K562 (cell line): ENCODE measurements around the gene RRAGD. TPM values are rescaled to one million over a fixed set of nuclear protein-coding genes. Genes with fewer than 3 reads are reported as not detected.

ENCODE experiments used
- ARID3B ChIP-seq: fragments of 250-450 bp; sonication (Bioruptor Pico); IDR thresholded peaks from 2 replicates; pipeline ENCODE4 v1.4.0; 2020; ENCODE audit warnings: borderline replicate concordance
- CTBP1 ChIP-seq: fragments of 450-650 bp; IDR thresholded peaks from 2 replicates; pipeline ENCODE4 v1.6.1; 2016; ENCODE audit warnings: borderline replicate concordance
- IRF1 ChIP-seq: sonication (generic); formaldehyde crosslinking; IDR thresholded peaks from 2 replicates; pipeline ENCODE4 v1.8.0; 2022; ENCODE audit warnings: missing genetic modification reagents, mild to moderate bottlenecking, borderline replicate concordance
- MTA3 ChIP-seq: fragments of 450-650 bp; formaldehyde crosslinking; IDR thresholded peaks from 2 replicates; pipeline ENCODE4 v1.6.1; 2017; ENCODE audit warnings: mild to moderate bottlenecking, borderline replicate concordance
- PYGO2 ChIP-seq: fragments of 450-650 bp; IDR thresholded peaks from 2 replicates; pipeline ENCODE4 v1.6.1; 2016; ENCODE audit warnings: mild to moderate bottlenecking, missing genetic modification characterization, moderate library complexity, missing compliant biosample characterization
- SRF ChIP-seq, 2 experiments: fragments of 250-450, 450-650 bp in 1 of 2; sonication (Bioruptor Pico) in 1 of 2; sonication (generic) in 1 of 2; formaldehyde crosslinking; IDR thresholded peaks; 2 replicates each; pipeline versions ENCODE4 v1.5.0 to v1.5.1; 2020 to 2022; ENCODE audit warnings: mild to moderate bottlenecking in 1 of 2, missing genetic modification reagents in 1 of 2
- ZBTB43 ChIP-seq: sonication (generic); formaldehyde crosslinking; IDR thresholded peaks from 2 replicates; pipeline ENCODE4 v1.8.0; 2023; ENCODE audit warnings: mild to moderate bottlenecking, missing genetic modification reagents
- ZKSCAN3 ChIP-seq: fragments of 250-450 bp; sonication (Bioruptor Pico); IDR thresholded peaks from 2 replicates; pipeline ENCODE4 v1.4.0; 2020
- ZNF12 ChIP-seq: sonication (generic); formaldehyde crosslinking; IDR thresholded peaks from 2 replicates; pipeline ENCODE4 v1.4.0; 2020; ENCODE audit warnings: mild to moderate bottlenecking, missing genetic modification reagents
- ZNF212 ChIP-seq: fragments of 450-650 bp; formaldehyde crosslinking; IDR thresholded peaks from 2 replicates; pipeline ENCODE4 v1.4.0; 2020; ENCODE audit warnings: mild to moderate bottlenecking
- polyA plus RNA-seq, 8 experiments: library from polyadenylated mRNA; depleted of rRNA in 4 of 8; stranded (reverse) in 5 of 8; unstranded in 3 of 8; fragments of >200 nt; fragmentation: Nextera tagmentation in 2 of 8; fragmentation: Illumina TruSeq in 1 of 8; extraction: Ambion mirVana in 2 of 8; extraction: Trizol in 1 of 8; gene quantifications; 2 replicates each; pipeline versions ENCODE4 v1.2.1 to v1.2.3, GENCODE V29; 2011 to 2014; ENCODE audit warnings: inconsistent platforms in 1 of 8, missing spikeins in 1 of 8
- total RNA-seq, 7 experiments: library from RNA; depleted of rRNA in 6 of 7; stranded (reverse); fragments of >200 nt in 6 of 7; fragmentation: Illumina TruSeq in 2 of 7; extraction: Trizol in 2 of 7; gene quantifications; 2 replicates each; pipeline versions ENCODE4 v1.2.1 to v1.2.3, GENCODE V29; 2011 to 2021; ENCODE audit warnings: low replicate concordance in 1 of 7
- TF ChIP-seq, protein P1 (sequence below): IDR thresholded peaks from 2 replicates; pipeline ENCODE4 v1.6.1; 2011; ENCODE audit warnings: borderline replicate concordance, low read depth, mild to moderate bottlenecking, moderate library complexity, low read length; ENCODE audit not compliant: insufficient read depth, poor library complexity, severe bottlenecking
- TF ChIP-seq, protein P2 (sequence below): sonication (generic); formaldehyde crosslinking; IDR thresholded peaks from 2 replicates; pipeline ENCODE4 v1.8.1; 2022; ENCODE audit warnings: missing genetic modification reagents
- TF ChIP-seq, protein P3 (sequence below): fragments of 450-650 bp; IDR thresholded peaks from 2 replicates; pipeline ENCODE4 v1.6.1; 2017; ENCODE audit warnings: antibody characterized with exemption, mild to moderate bottlenecking

The RRAGD gene
- total and polyA plus RNA-seq, 9 of the 15 experiments (the other 6 are each of a cell fraction or from before 2014, with no cell fraction given), result 0.03 to 0.07 (median 0.04) TPM; not detected in 6

DNA sequence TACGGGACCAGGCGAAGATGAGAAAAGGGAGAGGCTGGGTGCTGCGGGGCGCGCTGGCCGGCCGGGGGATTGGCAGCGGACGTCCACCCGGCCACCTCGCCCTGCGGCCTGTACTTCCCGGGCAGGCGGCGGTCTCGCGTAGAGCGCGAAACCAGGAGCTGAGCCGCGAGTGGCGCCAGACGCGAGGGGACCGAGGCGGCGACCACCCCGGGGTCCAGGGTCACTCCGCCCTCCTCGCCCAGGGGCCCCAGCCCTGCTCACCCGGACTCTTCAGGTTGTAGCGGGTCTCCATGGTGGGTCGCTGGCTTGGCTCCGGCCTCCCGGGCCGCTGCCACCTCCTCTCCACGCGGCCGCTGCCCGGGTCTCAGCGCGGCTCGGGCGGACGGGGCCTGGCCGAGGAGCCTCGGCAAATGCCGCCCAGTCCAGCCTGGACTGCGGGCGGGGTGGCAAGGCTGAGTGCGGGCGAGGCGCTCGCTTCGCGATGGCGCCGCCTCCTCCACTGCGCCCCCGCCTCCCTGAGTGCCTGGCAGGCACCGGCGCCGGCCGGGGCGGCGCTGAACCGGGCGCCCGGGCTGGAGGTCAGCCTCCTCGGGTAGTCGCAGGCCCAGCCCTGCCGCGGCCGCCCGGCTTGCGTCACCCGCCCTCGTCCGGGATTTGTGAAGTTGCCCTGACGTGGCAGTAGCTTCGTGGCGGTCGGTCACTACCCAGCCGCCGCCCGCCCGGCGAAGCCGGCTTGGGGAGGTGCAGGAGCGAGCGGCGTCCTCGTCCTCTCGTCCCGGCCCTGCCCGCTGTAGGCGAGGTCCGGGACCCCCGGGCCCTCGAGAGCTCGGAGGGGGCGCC is 59.6 kb downstream of the RRAGD start, which contains the start of gene UBE2J1 (continued):
- no peak for TF ChIP-seq ARID3B (CRISPR knock-in tag)
- peak; percentile 67; the same call in 1 of the 2 replicates for TF ChIP-seq ZNF12
- TF ChIP-seq, protein P1, sequence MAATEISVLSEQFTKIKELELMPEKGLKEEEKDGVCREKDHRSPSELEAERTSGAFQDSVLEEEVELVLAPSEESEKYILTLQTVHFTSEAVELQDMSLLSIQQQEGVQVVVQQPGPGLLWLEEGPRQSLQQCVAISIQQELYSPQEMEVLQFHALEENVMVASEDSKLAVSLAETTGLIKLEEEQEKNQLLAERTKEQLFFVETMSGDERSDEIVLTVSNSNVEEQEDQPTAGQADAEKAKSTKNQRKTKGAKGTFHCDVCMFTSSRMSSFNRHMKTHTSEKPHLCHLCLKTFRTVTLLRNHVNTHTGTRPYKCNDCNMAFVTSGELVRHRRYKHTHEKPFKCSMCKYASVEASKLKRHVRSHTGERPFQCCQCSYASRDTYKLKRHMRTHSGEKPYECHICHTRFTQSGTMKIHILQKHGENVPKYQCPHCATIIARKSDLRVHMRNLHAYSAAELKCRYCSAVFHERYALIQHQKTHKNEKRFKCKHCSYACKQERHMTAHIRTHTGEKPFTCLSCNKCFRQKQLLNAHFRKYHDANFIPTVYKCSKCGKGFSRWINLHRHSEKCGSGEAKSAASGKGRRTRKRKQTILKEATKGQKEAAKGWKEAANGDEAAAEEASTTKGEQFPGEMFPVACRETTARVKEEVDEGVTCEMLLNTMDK, result peak; percentile 42
- no peak for TF ChIP-seq PYGO2 (tag)
- 0 out of 2 replicates have a peak, but pooled peaks have one; percentile 19 for TF ChIP-seq ZBTB43 (CRISPR knock-in tag)
- TF ChIP-seq MTA3, result peak; percentile 87
- no peak for TF ChIP-seq ZKSCAN3 (CRISPR knock-in tag)
- TF ChIP-seq IRF1 (CRISPR knock-in tag), result 0 out of 2 replicates have a peak, but pooled peaks have one; percentile 25
- peak; percentile 77 for TF ChIP-seq CTBP1
- no peak for TF ChIP-seq ZNF212 (CRISPR knock-in tag)
- no peak; a peak in 1 of 4 replicates for TF ChIP-seq SRF (CRISPR knock-in tag; IDR thresholded peaks at IDR 0.05)
- TF ChIP-seq, protein P2, sequence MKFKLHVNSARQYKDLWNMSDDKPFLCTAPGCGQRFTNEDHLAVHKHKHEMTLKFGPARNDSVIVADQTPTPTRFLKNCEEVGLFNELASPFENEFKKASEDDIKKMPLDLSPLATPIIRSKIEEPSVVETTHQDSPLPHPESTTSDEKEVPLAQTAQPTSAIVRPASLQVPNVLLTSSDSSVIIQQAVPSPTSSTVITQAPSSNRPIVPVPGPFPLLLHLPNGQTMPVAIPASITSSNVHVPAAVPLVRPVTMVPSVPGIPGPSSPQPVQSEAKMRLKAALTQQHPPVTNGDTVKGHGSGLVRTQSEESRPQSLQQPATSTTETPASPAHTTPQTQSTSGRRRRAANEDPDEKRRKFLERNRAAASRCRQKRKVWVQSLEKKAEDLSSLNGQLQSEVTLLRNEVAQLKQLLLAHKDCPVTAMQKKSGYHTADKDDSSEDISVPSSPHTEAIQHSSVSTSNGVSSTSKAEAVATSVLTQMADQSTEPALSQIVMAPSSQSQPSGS (CRISPR knock-in tag), result peak; percentile 61; the same call in 1 of the 2 replicates
- TF ChIP-seq, protein P3, sequence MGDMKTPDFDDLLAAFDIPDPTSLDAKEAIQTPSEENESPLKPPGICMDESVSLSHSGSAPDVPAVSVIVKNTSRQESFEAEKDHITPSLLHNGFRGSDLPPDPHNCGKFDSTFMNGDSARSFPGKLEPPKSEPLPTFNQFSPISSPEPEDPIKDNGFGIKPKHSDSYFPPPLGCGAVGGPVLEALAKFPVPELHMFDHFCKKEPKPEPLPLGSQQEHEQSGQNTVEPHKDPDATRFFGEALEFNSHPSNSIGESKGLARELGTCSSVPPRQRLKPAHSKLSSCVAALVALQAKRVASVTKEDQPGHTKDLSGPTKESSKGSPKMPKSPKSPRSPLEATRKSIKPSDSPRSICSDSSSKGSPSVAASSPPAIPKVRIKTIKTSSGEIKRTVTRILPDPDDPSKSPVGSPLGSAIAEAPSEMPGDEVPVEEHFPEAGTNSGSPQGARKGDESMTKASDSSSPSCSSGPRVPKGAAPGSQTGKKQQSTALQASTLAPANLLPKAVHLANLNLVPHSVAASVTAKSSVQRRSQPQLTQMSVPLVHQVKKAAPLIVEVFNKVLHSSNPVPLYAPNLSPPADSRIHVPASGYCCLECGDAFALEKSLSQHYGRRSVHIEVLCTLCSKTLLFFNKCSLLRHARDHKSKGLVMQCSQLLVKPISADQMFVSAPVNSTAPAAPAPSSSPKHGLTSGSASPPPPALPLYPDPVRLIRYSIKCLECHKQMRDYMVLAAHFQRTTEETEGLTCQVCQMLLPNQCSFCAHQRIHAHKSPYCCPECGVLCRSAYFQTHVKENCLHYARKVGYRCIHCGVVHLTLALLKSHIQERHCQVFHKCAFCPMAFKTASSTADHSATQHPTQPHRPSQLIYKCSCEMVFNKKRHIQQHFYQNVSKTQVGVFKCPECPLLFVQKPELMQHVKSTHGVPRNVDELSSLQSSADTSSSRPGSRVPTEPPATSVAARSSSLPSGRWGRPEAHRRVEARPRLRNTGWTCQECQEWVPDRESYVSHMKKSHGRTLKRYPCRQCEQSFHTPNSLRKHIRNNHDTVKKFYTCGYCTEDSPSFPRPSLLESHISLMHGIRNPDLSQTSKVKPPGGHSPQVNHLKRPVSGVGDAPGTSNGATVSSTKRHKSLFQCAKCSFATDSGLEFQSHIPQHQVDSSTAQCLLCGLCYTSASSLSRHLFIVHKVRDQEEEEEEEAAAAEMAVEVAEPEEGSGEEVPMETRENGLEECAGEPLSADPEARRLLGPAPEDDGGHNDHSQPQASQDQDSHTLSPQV, result peak; percentile 80
